Kidney (tissue), 14 donors: ENCODE results near the gene ACAP1. TPM values are rescaled to one million over a fixed set of nuclear protein-coding genes. Genes with fewer than 3 reads are reported as not detected.

Experiments used
- DNase-seq, 5 donors: peaks; one replicate each; pipeline ENCODE4 v3.0.0-alpha.2; 2013 to 2020
- FAIRE-seq: peaks from 2 replicates; lab custom pipeline; 2012; peaks lifted over from hg19 to GRCh38; lab: Jason Lieb, UNC
- H3K27ac ChIP-seq, 2 donors: one replicate each; pipeline ENCODE4 v1.7.0; 2013; ENCODE audit warnings: low read depth in 2 of 2, low read length in 2 of 2, inconsistent platforms in 1 of 2
- H3K27me3 ChIP-seq: one replicate; pipeline ENCODE4 v1.7.1; 2013; ENCODE audit warnings: low read length, inconsistent platforms; ENCODE audit not compliant: control insufficient read depth, insufficient read depth
- H3K36me3 ChIP-seq, 3 donors: one replicate each; pipeline versions ENCODE4 v1.7.0 to v1.7.1; 2013; ENCODE audit warnings: low read length in 3 of 3, control low read depth in 1 of 3, inconsistent platforms in 1 of 3; ENCODE audit not compliant: insufficient read depth in 3 of 3, control insufficient read depth in 2 of 3
- H3K4me1 ChIP-seq, 3 donors: one replicate each; pipeline versions ENCODE4 v1.7.0 to v1.7.1; 2013; ENCODE audit warnings: low read length in 3 of 3, inconsistent platforms in 1 of 3, low read depth in 1 of 3; ENCODE audit not compliant: control insufficient read depth in 2 of 3, insufficient read depth in 2 of 3
- H3K4me3 ChIP-seq, 3 donors: one replicate each; pipeline versions ENCODE4 v1.7.0 to v1.8.1; 2013; ENCODE audit warnings: low read length in 3 of 3, control low read depth in 1 of 3, inconsistent platforms in 1 of 3
- H3K9ac ChIP-seq, 3 donors: one replicate each; pipeline versions ENCODE4 v1.7.0 to v1.7.1; 2013; ENCODE audit warnings: low read length in 3 of 3, control low read depth in 1 of 3, inconsistent platforms in 1 of 3
- H3K9me3 ChIP-seq, 3 donors: one replicate each; pipeline versions ENCODE4 v1.7.0 to v1.7.1; 2013; ENCODE audit warnings: low read length in 3 of 3, control low read depth in 1 of 3, inconsistent platforms in 1 of 3; ENCODE audit not compliant: control insufficient read depth in 2 of 3, insufficient read depth in 1 of 3
- CTCF ChIP-seq: IDR thresholded peaks from 3 replicates; pipeline ENCODE4 v1.5.1; 2012; ENCODE audit warnings: mild to moderate bottlenecking, moderate library complexity, borderline replicate concordance; ENCODE audit not compliant: insufficient read depth; ENCODE audit errors: extremely low read depth
- intact Hi-C: fragments of 100-400 bp; cut with DNase I; formaldehyde crosslinking; loops from one replicate; pipeline ENCODE4 v1.11.1; 2022
- polyA plus RNA-seq: library from polyadenylated mRNA; stranded (reverse); fragments of 350-450 nt; fragmentation: Illumina TruSeq; extraction: RNeasy Lipid Tissue Mini Kit (QIAGEN cat#74804); gene quantifications from one replicate; pipeline ENCODE4 v1.2.3, GENCODE V29; 2014; ENCODE audit warnings: low read depth, low replicate concordance; ENCODE audit not compliant: insufficient read depth
- total RNA-seq: library from RNA; stranded (reverse); fragmentation: NEBNext Ultra II Directional; extraction: Animal tissue kit (Norgen Biotek cat#: 25700); gene quantifications from one replicate; pipeline ENCODE4 v1.2.1, GENCODE V29; 2021
- donor health status: control.
- donor health status: control.
- donor health status: control.
- donor health status: control.
- donor health status: control.
- donor health status: DM: yes; HTN: yes; CAD: no.
- donor health status: Normal renal cell carcinoma (clear cell type).

Gene ACAP1
- total and polyA plus RNA-seq, 2 donors from 2014 or later, result 9.9 to 26.0 TPM

GRCh38 chr17:7324438-7324779, 11.9 kb upstream of the ACAP1 start:
- FAIRE-seq (no peak), DNase-seq (no peak)
- intact Hi-C loops, result no loop called here
- Histone ChIP-seq H3K27ac (no peak overlapping the region), H3K4me3 (no peak overlapping the region), H3K9ac (no peak overlapping the region), H3K27me3 (no peaks in the 10 kb centered on the region), H3K36me3 (peaks cover 5 to 37% (median 23%) of the 10 kb centered on the region in 3 donors), H3K4me1 (peaks cover 0 to 24% (median 7%) of the 10 kb centered on the region in 3 donors), H3K9me3 (no peaks in the 10 kb centered on the region)
- TF ChIP-seq CTCF, result no peak

GRCh38 chr17:7325031-7325528, 11.2 kb upstream of the ACAP1 start:
- TF ChIP-seq CTCF, result no peak
- no peaks in the 10 kb centered on the region for H3K9me3 ChIP-seq
- H3K4me1 ChIP-seq, result peaks cover 0 to 27% (median 7%) of the 10 kb centered on the region in 3 donors
- H3K36me3 ChIP-seq, result peaks cover 5 to 37% (median 23%) of the 10 kb centered on the region in 3 donors
- H3K27ac ChIP-seq, result no peak overlapping the region
- H3K4me3 ChIP-seq, result no peak overlapping the region
- FAIRE-seq (no peak), DNase-seq (no peak)
- H3K27me3 ChIP-seq, result no peaks in the 10 kb centered on the region
- intact Hi-C loops, result no loop called here
- H3K9ac ChIP-seq, result no peak overlapping the region

- no peak for TF ChIP-seq CTCF
- intact Hi-C loops, result no loop called here
- no peak for DNase-seq
- H3K9ac ChIP-seq, result no peak overlapping the region
- no peak overlapping the region for H3K27ac ChIP-seq
- FAIRE-seq, result no peak
- H3K4me3 ChIP-seq, result no peak overlapping the region
- peaks cover 0 to 27% (median 7%) of the 10 kb centered on the region in 3 donors for H3K4me1 ChIP-seq
- no peaks in the 10 kb centered on the region for H3K27me3 ChIP-seq
- H3K9me3 ChIP-seq, result no peaks in the 10 kb centered on the region
- peaks cover 5 to 30% (median 15%) of the 10 kb centered on the region in 3 donors for H3K36me3 ChIP-seq
Observed at GRCh38 chr17:7326186-7326585, 10.1 kb upstream of the ACAP1 start.

- no peaks in the 10 kb centered on the region for H3K27me3 ChIP-seq
- H3K36me3 ChIP-seq, result peaks cover 5 to 23% (median 15%) of the 10 kb centered on the region in 3 donors
- FAIRE-seq (no peak), DNase-seq (no peak)
- no peak for TF ChIP-seq CTCF
- intact Hi-C loops, result no loop called here
- H3K4me1 ChIP-seq, result peaks cover 0 to 22% (median 7%) of the 10 kb centered on the region in 3 donors
- H3K27ac ChIP-seq, result no peak overlapping the region
- H3K4me3 ChIP-seq, result no peak overlapping the region
- no peaks in the 10 kb centered on the region for H3K9me3 ChIP-seq
- H3K9ac ChIP-seq, result no peak overlapping the region
Observed at GRCh38 chr17:7327056-7327455, 9.3 kb upstream of the ACAP1 start.
